ENCODE results near the gene AMBP.

- TF ChIP-seq, protein P1, sequence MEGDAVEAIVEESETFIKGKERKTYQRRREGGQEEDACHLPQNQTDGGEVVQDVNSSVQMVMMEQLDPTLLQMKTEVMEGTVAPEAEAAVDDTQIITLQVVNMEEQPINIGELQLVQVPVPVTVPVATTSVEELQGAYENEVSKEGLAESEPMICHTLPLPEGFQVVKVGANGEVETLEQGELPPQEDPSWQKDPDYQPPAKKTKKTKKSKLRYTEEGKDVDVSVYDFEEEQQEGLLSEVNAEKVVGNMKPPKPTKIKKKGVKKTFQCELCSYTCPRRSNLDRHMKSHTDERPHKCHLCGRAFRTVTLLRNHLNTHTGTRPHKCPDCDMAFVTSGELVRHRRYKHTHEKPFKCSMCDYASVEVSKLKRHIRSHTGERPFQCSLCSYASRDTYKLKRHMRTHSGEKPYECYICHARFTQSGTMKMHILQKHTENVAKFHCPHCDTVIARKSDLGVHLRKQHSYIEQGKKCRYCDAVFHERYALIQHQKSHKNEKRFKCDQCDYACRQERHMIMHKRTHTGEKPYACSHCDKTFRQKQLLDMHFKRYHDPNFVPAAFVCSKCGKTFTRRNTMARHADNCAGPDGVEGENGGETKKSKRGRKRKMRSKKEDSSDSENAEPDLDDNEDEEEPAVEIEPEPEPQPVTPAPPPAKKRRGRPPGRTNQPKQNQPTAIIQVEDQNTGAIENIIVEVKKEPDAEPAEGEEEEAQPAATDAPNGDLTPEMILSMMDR (IDR thresholded peaks at IDR 0.05; ENCODE audit: borderline replicate concordance, extremely low read depth, low read length, poor library complexity, severe bottlenecking), result no peak
- TF ChIP-seq EZH2 (IDR thresholded peaks at IDR 0.05; ENCODE audit: borderline replicate concordance, low read depth, low read length, severe bottlenecking), result no peak
These were observed 21.0 kb upstream of the AMBP start, which contains the start of gene KIF12 for GRCh38 chr9:114098936-114099668.

Data from DND-41 (cell line).